Amniotic epithelial cell (primary cell): ENCODE data around the gene ZNF823.
"Not testable (repeated sequence)": the region's sequence is repeated elsewhere in the genome, so short reads cannot be mapped to it uniquely, and the experiment has no call there.

Experiments used
- DNase-seq: peaks from one replicate; pipeline ENCODE4 v3.0.0-alpha.2; 2010; ENCODE audit warnings: low read depth

Gene ZNF823

DNA sequence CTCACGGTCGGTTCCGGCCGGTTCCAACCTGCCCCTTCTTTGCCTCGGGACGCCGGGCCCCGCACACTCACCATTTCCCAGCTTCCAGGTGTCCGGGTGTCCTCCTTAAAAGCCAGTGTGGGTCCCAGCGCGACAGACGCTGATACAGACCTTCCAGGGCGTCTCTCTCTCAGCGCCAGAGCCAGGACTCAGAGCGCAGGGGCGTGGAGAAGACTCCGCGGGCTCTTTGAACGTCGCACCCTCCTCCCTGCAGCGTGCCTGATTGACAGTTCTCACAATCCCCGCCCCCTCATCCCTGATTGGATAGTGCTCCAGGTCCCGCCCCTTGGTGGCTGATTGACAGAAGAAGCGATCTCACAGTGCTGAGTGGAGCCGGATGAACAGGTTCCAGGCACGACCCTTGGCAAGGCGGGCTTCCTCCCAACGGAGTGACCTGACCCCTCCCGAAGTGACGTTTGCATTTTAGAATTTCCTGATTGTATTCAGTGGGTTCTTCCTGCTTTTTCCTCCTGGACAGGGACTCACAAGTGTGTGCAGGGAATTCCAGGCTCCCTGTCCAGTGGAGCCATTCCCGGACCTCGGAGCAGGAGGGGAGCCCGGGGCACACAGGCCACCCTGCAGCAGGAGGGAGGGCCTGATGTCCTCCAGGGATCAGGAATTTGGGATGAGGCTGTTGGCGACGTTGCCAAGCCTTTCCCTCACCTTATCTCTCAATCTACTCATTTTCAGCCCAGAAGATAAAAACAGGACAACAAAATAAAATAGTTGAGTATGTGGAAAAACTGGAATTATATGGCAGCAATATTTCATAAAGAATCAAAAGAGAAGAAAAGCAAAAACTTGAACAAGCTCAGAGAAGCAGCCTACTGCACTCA, at the start of gene ZNF823:
Gene ZNF823, minus strand, starts transcription at position 201 of the 875 bp plus-strand sequence. Its CDS starts 127 bp downstream, at position 74.
- DNase-seq, result peak; percentile 97

DNA sequence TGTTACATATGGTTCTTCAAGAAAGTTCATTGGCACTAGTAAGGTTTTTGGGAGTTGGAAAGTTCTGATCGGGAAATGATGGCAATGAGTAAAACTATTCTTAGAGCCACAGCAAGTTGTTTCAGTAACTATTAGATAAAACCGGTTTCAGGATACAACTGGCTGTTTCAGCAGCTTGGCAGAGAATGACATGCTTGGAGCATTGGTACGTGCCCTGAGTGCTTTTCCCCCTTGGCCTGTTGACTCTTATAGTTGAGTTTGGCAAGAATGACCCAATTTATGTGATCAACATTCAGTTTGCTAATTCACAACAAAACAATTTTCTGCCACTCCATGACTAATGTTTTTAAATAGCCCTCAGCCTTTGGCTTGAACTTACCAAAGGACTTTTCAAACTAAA, 48.8 kb upstream of the ZNF823 start:
- no peak for DNase-seq

DNA sequence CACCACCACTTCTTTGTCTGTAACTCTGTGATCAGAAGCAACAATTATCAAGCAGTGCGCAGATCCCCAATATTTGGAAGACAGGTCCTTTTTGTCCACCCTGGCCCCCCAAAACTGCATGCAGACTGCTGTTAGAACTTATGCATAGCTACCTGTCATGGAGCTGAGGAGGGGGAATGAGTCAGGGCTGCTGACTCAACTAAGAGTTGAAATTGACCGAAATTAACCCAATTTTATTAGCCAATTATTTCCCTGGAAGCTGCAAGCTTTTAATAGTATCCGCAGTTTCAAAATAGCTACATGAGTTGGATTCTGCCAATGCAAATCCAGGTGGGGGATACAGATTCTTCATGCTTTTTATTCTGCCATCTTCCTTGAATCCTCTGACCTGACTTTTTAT, 45.6 kb upstream of the ZNF823 start:
- DNase-seq, result no peak

DNA sequence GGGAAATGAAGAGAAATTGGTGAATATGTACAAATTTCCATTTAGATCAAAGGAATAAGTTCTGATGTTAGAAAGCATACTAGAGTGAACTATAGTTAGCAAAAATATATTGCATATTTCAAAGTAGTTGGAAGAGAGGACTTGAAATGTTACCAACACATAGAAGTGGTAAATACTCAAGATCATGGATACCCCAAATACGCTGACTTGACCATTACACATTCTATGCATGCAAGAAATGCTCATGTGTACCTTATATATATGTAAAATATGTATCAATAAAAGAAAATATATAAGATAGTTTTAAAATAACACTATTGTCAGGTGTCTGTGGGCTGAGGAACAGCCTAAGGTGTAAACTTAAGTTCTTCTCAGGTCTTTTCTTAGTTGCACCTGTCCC, 45.0 kb upstream of the ZNF823 start:
- no peak for DNase-seq

DNA sequence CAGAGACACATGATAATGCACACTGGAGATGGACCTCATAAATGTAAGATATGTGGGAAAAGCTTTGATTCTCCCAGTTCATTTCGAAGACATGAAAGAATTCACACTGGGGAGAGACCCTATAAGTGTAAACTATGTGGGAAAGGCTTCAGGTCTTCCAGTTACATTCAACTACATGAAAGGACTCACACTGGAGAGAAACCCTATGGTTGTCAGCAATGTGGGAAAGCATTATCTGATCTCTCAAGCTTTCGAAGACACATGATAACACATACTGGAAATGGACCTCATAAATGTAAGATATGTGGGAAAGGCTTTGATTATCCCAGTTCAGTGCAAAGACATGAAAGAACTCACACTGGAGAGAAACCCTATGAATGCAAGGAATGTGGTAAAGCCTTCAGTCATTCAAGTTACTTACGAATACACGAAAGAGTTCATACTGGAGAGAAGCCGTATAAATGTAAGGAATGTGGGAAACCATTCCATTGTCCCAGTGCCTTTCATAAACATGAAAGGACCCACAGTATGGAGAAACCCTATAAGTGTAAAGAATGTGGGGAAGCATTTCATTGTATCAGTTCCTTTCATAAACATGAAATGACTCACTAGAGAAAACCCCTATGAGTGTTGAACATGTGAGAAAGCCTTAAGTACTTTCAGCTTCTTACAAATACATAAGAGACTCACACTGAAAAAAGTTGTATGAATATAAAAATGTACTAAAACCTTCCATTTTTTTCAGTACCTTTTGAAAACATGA, 42.7 kb upstream of the ZNF823 start:
- DNase-seq, result peak; percentile 24

DNA sequence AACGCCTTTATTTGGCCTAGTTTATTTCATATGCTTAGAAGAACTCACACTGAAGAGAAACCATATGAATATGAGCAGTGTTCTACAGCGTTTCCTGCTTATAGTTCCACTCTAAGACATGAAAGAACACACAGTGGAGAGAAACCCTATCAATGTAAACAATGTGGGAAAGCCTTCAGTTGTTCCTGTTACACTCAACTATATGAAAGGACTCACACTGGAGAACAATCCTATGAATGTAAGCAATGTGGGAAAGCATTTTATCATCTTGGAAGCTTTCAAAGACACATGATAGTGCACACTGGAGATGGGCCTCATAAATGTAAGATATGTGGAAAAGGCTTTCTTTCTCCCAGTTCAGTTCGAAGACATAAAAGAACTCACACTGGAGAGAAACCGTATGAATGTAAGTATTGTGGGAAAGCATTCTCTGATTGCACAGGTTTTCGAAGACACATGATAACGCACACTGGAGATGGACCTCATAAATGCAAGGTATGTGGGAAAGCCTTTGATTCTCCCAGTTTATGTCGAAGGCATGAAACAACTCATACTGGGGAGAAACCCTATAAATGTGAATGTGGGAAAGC, 41.8 kb upstream of the ZNF823 start:
- no peak for DNase-seq

DNA sequence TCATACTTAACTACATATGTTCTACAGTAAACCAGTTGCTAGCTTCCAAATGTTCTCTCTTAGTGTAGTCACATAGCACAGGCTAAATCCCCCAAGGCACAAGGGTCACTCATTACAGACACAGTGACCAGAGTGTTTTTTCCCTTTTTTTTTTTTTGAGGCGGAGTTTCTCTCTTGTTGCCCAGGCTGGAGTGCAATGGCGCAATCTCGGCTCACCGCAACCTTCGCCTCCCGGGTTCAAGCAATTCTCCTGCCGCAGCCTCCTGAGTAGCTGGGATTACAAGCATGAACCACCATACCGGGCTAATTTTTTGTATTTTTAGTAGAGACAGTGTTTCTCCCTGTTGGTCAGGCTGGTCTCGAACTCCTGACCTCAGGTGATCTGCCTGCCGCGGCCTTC, 37.9 kb upstream of the ZNF823 start:
- not testable (repeated sequence) for DNase-seq

DNA sequence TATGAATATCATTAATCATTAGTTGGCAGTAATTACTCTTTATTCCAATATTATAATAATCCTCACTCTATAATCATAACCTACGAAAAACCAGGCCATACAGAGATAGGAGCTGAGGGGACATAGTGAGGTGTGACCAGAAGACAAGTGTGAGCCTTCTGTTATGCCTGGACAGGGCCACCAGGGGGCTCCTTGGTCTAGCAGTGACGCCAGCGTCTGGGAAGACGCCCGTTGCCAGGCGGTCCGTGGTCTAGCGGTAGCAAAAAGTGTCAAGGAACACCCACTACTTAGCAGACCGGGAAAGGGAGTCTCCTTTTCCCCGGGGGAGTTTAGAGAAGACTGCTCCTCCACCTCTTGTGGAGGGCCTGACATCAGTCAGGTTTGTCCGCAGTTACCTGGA, 32.8 kb upstream of the ZNF823 start:
- not testable (repeated sequence) for DNase-seq

DNA sequence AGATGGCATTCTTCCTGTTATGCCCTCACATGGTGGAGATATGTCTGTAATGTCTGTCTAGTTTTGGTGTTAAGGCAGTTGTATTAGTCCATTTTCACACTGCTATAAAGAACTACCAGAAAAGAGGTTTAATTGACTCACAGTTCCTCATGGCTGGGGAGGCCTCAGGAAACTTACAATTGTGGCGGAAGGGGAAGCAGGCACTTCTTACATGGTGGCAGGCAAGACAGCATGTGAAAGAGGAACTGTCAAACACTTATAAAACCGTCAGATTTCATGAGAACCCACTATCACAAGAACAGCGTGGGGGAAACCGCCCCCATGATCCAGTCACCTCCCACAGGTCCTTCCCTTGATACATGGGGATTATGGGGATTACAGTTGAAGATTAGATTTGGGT, 31.2 kb upstream of the ZNF823 start:
- DNase-seq, result no peak

DNA sequence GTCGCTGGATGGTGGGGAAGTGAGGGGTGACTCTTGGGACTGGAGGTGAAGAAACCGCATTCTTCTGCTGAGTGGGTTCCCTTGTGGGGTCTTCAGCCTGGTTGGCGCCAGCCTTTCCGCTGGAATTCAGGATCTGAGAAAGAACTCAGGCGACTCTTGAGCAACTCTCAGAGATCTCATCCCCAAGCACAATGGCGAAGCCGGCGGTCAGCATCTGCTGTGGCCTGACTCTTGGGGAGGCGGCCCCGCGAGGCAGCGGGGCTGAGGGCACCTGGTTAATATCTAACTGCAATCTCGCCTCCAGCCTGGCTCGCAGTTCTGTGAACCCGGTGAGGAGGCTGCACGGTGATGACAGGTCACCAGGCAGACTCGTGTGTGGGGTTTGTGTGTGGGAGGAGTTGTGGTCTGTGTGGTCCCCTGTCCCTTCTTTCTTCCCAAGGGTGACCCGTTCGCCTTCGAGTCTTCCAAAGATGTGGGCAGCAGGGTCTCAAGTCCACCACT, 28.9 kb upstream of the ZNF823 start:
- DNase-seq, result peak; percentile 50

DNA sequence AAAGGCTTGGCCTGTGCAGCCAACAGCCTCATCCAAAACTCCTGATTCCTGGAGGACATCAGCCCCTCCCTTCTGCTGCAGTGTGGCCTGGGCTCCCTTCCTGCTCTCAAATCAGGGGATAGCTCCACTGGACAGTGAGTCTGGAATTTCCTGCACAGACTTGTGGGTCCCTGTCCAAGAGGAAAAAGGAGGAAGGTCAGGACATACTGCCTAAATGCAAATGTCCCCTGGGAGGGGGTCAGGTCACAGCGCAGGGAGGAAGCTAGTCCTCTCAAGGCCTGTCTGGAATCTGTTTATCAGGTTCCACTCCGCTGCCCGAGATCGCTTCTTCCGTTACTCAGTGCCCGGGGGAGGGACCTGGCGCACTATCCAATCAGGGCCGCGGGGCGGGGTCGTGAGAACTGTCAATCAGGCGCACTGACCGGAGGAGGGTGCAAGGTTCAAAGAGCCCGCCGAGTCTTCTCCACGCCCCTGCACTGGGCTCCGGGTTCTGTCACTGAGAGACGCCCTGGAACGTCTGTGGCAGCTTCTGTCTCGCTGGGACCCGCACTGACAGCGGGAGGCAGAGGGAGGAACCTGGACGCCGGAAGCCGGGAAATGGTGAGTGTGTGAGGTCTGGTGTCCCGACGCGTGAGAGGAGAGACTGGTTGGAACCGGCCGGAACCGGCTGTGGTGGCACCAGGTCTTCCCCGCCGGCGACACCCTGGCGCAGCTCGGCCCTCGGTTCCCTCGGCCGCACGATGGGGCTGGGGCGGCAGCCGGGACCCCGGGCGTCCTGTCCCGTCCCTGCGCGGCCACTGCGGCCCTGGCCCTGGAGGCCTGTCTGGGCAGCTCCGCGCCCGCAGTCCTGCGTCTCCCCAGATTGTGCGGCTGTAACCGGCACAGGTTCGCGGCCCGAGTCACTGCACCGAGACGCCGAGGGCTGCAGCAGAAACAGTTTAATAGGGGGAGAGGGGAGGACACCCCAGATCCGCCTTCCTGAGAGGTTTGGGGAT, 28.1 kb upstream of the ZNF823 start, which contains the start of gene ZNF441:
Gene ZNF441, plus strand, starts transcription at position 404 of the 995 bp plus-strand sequence. Its CDS starts 194 bp downstream, at position 598.
- peak; percentile 89 for DNase-seq

DNA sequence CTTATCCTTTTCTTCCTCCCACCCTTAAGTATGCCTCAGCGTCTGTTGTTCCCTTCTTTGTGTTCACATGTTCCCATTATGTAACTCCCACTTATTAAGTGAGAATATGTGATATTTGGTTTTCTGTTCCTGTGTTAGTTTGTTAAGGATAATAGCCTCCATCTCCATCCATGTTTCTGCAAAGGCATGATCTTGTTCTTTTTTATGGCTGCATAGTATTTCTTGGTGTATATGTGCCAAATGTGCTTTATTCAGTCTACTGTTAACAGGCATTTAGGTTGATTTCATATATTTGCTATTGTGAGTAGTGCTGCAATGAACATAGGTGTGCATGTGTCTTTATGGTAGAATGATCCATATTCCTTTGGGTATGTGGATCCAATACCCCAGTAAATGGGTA, 24.9 kb upstream of the ZNF823 start:
- no peak for DNase-seq

DNA sequence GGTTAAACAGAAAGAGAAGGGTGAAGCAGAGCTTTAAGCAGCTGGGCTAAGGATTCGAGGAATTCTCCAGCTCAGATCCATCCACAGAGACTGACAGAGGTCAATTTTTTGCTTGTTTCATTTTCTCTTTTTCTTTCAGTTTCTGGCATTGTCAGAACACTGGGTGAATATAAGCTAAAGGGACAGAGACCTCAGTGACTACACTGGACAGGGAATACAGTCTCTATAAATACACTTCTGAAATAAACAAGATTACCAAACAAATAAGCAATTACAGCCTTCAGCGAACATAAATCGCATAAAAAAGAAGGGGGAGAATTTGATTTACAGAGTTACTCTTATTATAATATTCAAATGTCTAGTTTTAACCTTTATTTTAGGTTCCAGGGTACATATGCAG, 24.4 kb upstream of the ZNF823 start:
- no peak for DNase-seq

DNA sequence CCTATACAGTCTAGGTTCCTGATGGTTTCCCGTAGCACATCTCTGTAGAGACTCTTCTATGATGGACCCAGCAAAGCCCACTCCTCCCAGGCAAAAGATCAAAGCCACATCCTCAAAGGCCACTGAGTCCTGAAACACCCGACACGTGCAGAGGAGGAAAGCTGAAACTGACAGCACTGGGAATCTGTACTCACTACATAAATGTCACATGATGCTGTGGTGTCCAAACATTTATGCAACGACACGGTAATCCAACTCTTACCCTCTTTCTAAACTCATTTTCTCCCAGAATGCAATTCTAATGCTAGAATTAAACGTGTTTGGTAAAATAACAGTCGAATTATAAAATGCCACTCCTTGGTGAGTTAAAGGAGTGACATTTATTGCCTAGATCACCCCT, 21.1 kb upstream of the ZNF823 start:
- DNase-seq, result no peak

DNA sequence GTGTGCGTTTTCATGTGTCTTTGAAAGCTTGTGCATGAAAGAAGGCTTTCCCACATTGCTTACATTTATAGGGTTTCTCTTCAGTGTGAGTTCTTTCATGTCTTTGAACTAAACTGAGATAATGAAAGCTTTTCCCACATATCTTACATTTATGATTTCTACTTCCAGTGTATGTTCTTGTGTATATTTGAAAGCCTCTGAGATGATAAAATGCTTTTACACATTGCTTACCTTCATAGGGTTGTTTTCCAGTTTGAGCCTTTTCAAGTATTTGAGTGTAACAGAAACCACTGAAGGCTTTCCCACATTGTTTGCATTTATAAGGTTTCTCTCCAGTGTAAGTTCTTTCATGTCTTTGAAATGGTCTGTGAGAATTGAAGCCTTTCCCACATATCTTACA, 18.2 kb upstream of the ZNF823 start:
- DNase-seq, result no peak

DNA sequence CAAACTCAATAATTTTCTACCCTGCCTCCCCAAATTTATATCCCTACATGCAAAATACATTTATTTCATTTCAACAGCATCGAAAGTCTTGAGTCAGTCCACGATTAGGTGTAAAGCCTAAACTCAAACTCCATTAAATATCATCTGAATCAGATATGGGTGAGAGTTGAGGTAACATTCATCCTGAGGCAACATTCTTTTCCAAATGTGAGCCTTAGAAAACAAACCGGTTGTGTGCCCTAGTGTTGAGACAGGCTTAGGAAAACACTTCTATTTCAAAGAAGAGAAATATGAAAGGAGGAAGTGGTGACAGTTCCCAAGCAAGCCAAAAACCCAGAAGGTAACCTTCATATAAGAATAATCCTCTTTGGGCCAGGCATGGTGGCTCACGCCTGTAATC, 15.9 kb upstream of the ZNF823 start:
- no peak for DNase-seq

DNA sequence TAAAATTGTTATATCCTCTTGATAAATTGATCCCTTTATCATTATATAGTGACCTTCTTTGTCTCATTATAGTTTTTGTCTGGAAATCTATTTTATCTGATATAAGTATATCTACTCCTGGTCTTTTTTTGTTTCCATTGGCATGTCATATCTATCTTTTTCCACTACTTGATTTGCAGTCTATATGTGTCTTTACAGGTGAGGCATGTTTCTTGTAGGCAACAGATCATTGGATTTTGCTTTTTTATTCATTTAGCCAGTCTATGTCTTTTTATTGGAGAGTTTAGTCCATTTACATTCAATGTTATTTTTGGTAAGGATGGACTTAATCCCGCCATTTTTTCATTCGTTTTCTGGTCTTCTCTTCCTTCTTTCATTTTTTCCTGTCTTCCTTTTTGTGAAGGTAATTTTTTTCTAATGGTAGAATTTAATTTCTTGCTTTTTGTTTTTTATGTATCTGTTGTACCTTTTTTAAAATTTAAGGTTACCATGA, 13.5 kb upstream of the ZNF823 start:
- DNase-seq, result no peak

DNA sequence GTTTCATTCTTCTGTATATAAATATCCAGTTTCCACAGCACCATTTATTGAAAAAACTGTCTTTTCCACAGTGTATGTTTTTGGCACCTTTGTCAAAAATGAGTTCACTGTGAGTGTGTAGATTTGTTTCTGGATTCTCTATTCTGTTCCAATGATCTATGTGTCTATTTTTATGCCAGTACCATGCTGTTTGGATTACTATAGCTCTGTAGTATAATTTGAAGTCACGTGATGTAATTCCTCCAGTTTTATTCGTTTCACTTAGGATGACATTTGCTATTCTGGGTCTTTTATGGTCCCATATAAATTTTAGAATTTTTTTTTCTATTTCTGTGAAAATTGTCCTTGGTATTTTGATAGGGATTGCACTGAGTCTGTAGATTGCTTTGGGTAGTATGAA, 11.0 kb upstream of the ZNF823 start:
- DNase-seq, result no peak

DNA sequence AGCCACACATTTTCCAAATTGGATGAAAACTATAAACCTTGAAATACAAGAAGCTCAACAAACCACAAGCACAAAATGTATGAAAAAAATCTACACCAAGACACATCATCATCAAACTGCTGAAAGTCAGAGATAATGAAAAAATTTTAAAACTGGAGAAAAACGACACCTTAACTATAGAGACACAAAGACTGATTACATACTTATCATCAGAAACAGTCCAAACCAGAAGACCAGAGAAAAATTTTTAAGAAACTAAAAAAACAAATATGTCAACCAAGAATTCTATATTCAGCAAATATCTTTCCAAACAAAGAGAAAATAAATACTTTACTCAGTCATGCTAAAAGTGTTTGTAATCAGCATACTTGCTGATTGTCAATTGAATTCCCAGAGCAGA, 8.5 kb upstream of the ZNF823 start:
- no peak for DNase-seq

DNA sequence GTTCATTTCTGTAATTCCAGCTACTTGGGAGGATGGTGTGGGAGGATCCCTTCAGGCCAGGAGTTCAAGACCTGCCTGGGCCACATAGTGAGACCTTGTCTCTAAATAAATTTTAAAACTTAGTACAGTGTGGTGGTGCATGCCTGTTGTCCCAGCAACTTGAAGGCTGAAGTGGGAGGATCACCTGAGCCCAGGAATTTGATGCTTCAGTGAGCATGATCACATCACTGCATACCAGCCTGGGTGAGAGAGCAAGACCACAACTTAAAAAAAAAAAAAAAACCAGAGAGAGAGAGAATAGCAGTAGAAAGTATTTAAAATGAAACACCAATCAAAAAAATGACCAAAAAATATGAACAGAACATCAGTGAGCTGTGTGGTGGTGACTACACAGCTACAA, 7.1 kb upstream of the ZNF823 start:
- DNase-seq, result no peak
